RPMI7951 (cell line): ENCODE measurements around the gene EID1. TPM values are rescaled to one million over a fixed set of nuclear protein-coding genes. Genes with fewer than 3 reads are reported as not detected.
"Not testable (repeated sequence)": the region's sequence is repeated elsewhere in the genome, so short reads cannot be mapped to it uniquely, and the experiment has no call there.

Experiments used
- DNase-seq: peaks from one replicate; pipeline ENCODE4 v3.0.0-alpha.2; 2012; ENCODE audit warnings: low read depth
- total RNA-seq: library from RNA; depleted of rRNA; stranded (reverse); fragments of >200 nt; shearing (Covaris generic); gene quantifications from 2 replicates; pipeline ENCODE4 v1.2.3, GENCODE V29; 2014; rRNA removed

EID1 gene
- total RNA-seq, 1 experiment from 2014 or later, result 414 TPM

- DNase-seq, result not testable (repeated sequence)
Observed at GRCh38 chr15:48909313-48909712, 31.4 kb downstream of the EID1 start.

GRCh38 chr15:48910554-48910953 is 32.6 kb downstream of the EID1 start:
- DNase-seq, result not testable (repeated sequence)

GRCh38 chr15:48913141-48913540 is 35.2 kb downstream of the EID1 start:
- DNase-seq, result no peak

- DNase-seq, result no peak
Observed at GRCh38 chr15:48914717-48915116, 36.8 kb downstream of the EID1 start.

- DNase-seq, result no peak
Observed at GRCh38 chr15:48915861-48916260, 37.9 kb downstream of the EID1 start.

GRCh38 chr15:48916721-48917120 is 38.8 kb downstream of the EID1 start:
- no peak for DNase-seq

- DNase-seq, result no peak
Observed at GRCh38 chr15:48922046-48922445, 44.1 kb downstream of the EID1 start.

- no peak for DNase-seq
Observed at GRCh38 chr15:48924528-48925393, 46.8 kb downstream of the EID1 start.

- peak; percentile 97 for DNase-seq
Observed at GRCh38 chr15:48925714-48926223, 47.8 kb downstream of the EID1 start.

- peak; percentile 72 for DNase-seq
Observed at GRCh38 chr15:48928877-48929538, 51.1 kb downstream of the EID1 start.

- peak; percentile 55 for DNase-seq
Observed at GRCh38 chr15:48929661-48930060, 51.7 kb downstream of the EID1 start.

Other genes with a start within 250 kb of the EID1 start
- 194 and 208 TPM in 2 replicates for gene FBN1, start 232.4 kb upstream of the EID1 start, total RNA-seq
- 26.8 and 34.5 TPM in 2 replicates for gene CEP152, start 67.1 kb upstream of the EID1 start, total RNA-seq
- gene SHC4, start 85.8 kb downstream of the EID1 start, total RNA-seq, result 1.2 and 1.9 TPM in 2 replicates
- 22.4 and 30.4 TPM in 2 replicates for gene SECISBP2L, start 168.3 kb downstream of the EID1 start, total RNA-seq